ENCODE measurements around the gene MRTFB. TPM values are rescaled to one million over a fixed set of nuclear protein-coding genes. Genes with fewer than 3 reads are reported as not detected.
A peak's percentile ranks its signal among the peaks of the same experiment; 100 is the strongest.
"Not testable (repeated sequence)": the region's sequence is repeated elsewhere in the genome, so short reads cannot be mapped to it uniquely, and the experiment has no call there.

Gene MRTFB
- total and polyA plus RNA-seq, 12 donors: 5.5 to 77.7 (median 44.3) TPM

DNA sequence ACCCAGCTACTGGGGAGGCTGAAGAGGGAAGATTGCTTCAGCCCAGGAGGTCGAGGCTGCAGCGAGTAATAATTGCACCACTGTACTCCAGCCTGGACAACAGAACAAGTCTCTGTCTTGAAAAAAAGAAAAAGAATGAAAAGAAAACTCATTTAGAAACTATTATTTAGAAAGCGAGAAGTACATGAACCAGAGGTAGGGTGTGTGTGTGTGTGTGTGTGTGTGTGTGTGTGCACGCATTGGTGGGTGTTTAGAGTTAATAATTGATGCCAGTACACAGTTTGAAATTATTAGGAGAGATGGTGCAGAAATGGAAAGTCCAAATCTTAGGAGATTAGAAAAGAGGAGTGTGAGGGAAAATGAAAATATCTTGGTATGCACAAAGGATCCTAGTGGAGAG, 106.6 kb downstream of the MRTFB start:
- peaks cover 4 to 9% of the 10 kb centered on the region in 2 donors for H3K4me1 ChIP-seq (replicated peaks in 1 of 2)
- TF ChIP-seq CTCF (IDR thresholded peaks at IDR 0.05) (no peak), POLR2A (IDR thresholded peaks at IDR 0.05) (no peak)
- H3K27me3 ChIP-seq: no peaks in the 10 kb centered on the region
- no peaks in the 10 kb centered on the region for H3K9me3 ChIP-seq (replicated peaks in 1 of 3)
- no peaks in the 10 kb centered on the region for H3K36me3 ChIP-seq (replicated peaks in 1 of 2)
- H3K27ac ChIP-seq: no peak overlapping the region
- DNase-seq: no peak
- WGBS, 4 donors: 91 to 98% (median 96%) methylated on average over 4 of the region's 4 CpGs
- intact Hi-C loops (cut with DNase I): no loop called here
- no peak overlapping the region for H3K4me3 ChIP-seq

- Histone ChIP-seq H3K27ac (no peak overlapping the region), H3K9me3 (replicated peaks in 1 of 3) (no peaks in the 10 kb centered on the region), H3K4me3 (no peak overlapping the region), H3K27me3 (no peaks in the 10 kb centered on the region), H3K4me1 (replicated peaks in 1 of 2) (peaks cover 4 to 9% of the 10 kb centered on the region in 2 donors), H3K36me3 (replicated peaks in 1 of 2) (no peaks in the 10 kb centered on the region)
- DNase-seq: no peak
- TF ChIP-seq POLR2A (IDR thresholded peaks at IDR 0.05): no peak
- intact Hi-C loops (cut with DNase I): no loop called here
- WGBS, 4 donors: 95 to 100% (median 96%) methylated on average over 1 of the region's 1 CpG
Observed at GRCh38 chr16:14179116-14179515, 108.0 kb downstream of the MRTFB start.

GRCh38 chr16:14180481-14180944, 109.4 kb downstream of the MRTFB start:
- 90 to 100% (median 93%) methylated on average over 3 to 4 of the region's 4 CpGs for WGBS, 4 donors
- no peak for TF ChIP-seq CTCF (IDR thresholded peaks at IDR 0.05)
- no peak for TF ChIP-seq POLR2A (IDR thresholded peaks at IDR 0.05)

GRCh38 chr16:14181371-14182050, 110.4 kb downstream of the MRTFB start:
- H3K27me3 ChIP-seq: no peaks in the 10 kb centered on the region
- no peak for DNase-seq
- no peaks in the 10 kb centered on the region for H3K9me3 ChIP-seq (replicated peaks in 1 of 3)
- no peak overlapping the region for H3K4me3 ChIP-seq
- no peaks in the 10 kb centered on the region for H3K36me3 ChIP-seq (replicated peaks in 1 of 2)
- WGBS, 4 donors: 74 to 85% (median 81%) methylated on average over 2 of the region's 2 CpGs
- no peak for TF ChIP-seq POLR2A (IDR thresholded peaks at IDR 0.05)
- no peak for TF ChIP-seq CTCF (IDR thresholded peaks at IDR 0.05)
- H3K27ac ChIP-seq: no peak overlapping the region
- intact Hi-C loops (cut with DNase I): no loop called here
- H3K4me1 ChIP-seq (replicated peaks in 1 of 2): peaks cover 11 to 19% of the 10 kb centered on the region in 2 donors

More at GRCh38 chr16:14180481-14180944, 109.4 kb downstream of the MRTFB start:
- Histone ChIP-seq H3K4me1 (replicated peaks in 1 of 2) (peaks cover 4 to 9% of the 10 kb centered on the region in 2 donors), H3K4me3 (no peak overlapping the region), H3K27ac (peak overlapping the region in 1 of 5 donors; percentile 8), H3K36me3 (replicated peaks in 1 of 2) (no peaks in the 10 kb centered on the region), H3K27me3 (no peaks in the 10 kb centered on the region), H3K9me3 (replicated peaks in 1 of 3) (no peaks in the 10 kb centered on the region)
- no peak for DNase-seq
- intact Hi-C loops (cut with DNase I): no loop called here

GRCh38 chr16:14182999-14183398, 111.9 kb downstream of the MRTFB start:
- H3K36me3 ChIP-seq (replicated peaks in 1 of 2): no peaks in the 10 kb centered on the region
- H3K9me3 ChIP-seq (replicated peaks in 1 of 3): no peaks in the 10 kb centered on the region
- no peaks in the 10 kb centered on the region for H3K27me3 ChIP-seq
- TF ChIP-seq CTCF (IDR thresholded peaks at IDR 0.05) (no peak), POLR2A (IDR thresholded peaks at IDR 0.05) (no peak)
- intact Hi-C loops (cut with DNase I): no loop called here
- DNase-seq: no peak
- H3K4me3 ChIP-seq: no peak overlapping the region
- no peak overlapping the region for H3K27ac ChIP-seq
- H3K4me1 ChIP-seq (replicated peaks in 1 of 2): peaks cover 12 to 24% of the 10 kb centered on the region in 2 donors
- WGBS, 4 donors: 93 to 100% (median 97%) methylated on average over 1 of the region's 1 CpG

GRCh38 chr16:14183962-14184361, 112.8 kb downstream of the MRTFB start:
- intact Hi-C loops (cut with DNase I); H3K9me3 ChIP-seq (replicated peaks in 1 of 3); H3K36me3 ChIP-seq (replicated peaks in 1 of 2); H3K27ac ChIP-seq; H3K4me3 ChIP-seq; DNase-seq; H3K27me3 ChIP-seq: not testable (repeated sequence)
- WGBS, 4 donors: 92 to 98% (median 95%) methylated on average over 4 to 6 of the region's 6 CpGs
- peaks cover 12 to 33% of the 10 kb centered on the region in 2 donors for H3K4me1 ChIP-seq (replicated peaks in 1 of 2)
